PC-9 (cell line): ENCODE results near the gene S100PBP. TPM values are rescaled to one million over a fixed set of nuclear protein-coding genes. Genes with fewer than 3 reads are reported as not detected.

Experiments
- BruUV-seq: library from RNA; stranded (reverse); fragments of 400-500 nt; replicated peaks from 2 replicates; lab custom pipeline; 2021; lab: Mats Ljungman, UMichigan
- CTCF ChIA-PET: fragments of 300-600 bp; sonication (Branson Sonifier 250); formaldehyde crosslinking; loops from one replicate; lab custom pipeline; 2022; ENCODE audit warnings: antibody characterized with exemption; lab: Charles Lee
- POLR2A ChIA-PET: fragments of 300-600 bp; sonication (Branson Sonifier 250); formaldehyde crosslinking; loops from one replicate; lab custom pipeline; 2022; ENCODE audit warnings: antibody characterized with exemption; ENCODE audit not compliant: unreplicated experiment; lab: Charles Lee
- DNase-seq, 2 experiments: peaks; one replicate each; pipeline versions ENCODE4 v3.0.0 to v3.0.0-alpha.2; 2015 to 2022; ENCODE audit warnings: mixed read lengths in 1 of 2
- H2AFZ ChIP-seq: fragments of 200-600 bp; sonication (generic); 2 replicates; pipeline ENCODE4 v1.8.1; 2017; ENCODE audit warnings: antibody characterized with exemption
- H3F3A ChIP-seq: fragments of 200-600 bp; sonication (generic); 2 replicates; pipeline ENCODE4 v1.8.1; 2017; ENCODE audit warnings: antibody characterized with exemption, mild to moderate bottlenecking, low read depth; ENCODE audit not compliant: insufficient read depth
- H3K27ac ChIP-seq: fragments of 200-600 bp; sonication (generic); 2 replicates; pipeline ENCODE4 v1.6.1; 2016; ENCODE audit warnings: mixed run types
- H3K27me3 ChIP-seq: fragments of 200-600 bp; sonication (generic); 2 replicates; pipeline ENCODE4 v1.6.1; 2016; ENCODE audit warnings: low read depth, mixed run types; ENCODE audit not compliant: insufficient read depth
- H3K36me3 ChIP-seq: fragments of 200-600 bp; sonication (generic); 2 replicates; pipeline ENCODE4 v1.6.1; 2016; ENCODE audit warnings: low read depth, mixed run types
- H3K4me1 ChIP-seq: fragments of 200-600 bp; sonication (generic); replicated peaks from 2 replicates; pipeline ENCODE4 v1.6.1; 2016; ENCODE audit warnings: mixed run types; ENCODE audit not compliant: insufficient read depth
- H3K4me2 ChIP-seq: fragments of 200-600 bp; sonication (generic); 2 replicates; pipeline ENCODE4 v1.6.1; 2017; ENCODE audit warnings: mixed run types
- H3K4me3 ChIP-seq: fragments of 200-600 bp; sonication (generic); 2 replicates; pipeline ENCODE4 v1.6.1; 2016; ENCODE audit warnings: mixed run types
- H3K79me2 ChIP-seq: fragments of 200-600 bp; sonication (generic); 2 replicates; pipeline ENCODE4 v1.6.1; 2017; ENCODE audit warnings: low read depth, mixed run types
- H3K9me2 ChIP-seq: fragments of 200-600 bp; sonication (generic); 2 replicates; pipeline ENCODE4 v1.8.1; 2017; ENCODE audit warnings: mild to moderate bottlenecking; ENCODE audit not compliant: insufficient read depth
- H3K9me3 ChIP-seq: fragments of 200-600 bp; sonication (generic); 2 replicates; pipeline ENCODE4 v1.8.1; 2016; ENCODE audit warnings: low read depth; ENCODE audit not compliant: insufficient read depth
- H4K20me1 ChIP-seq: fragments of 200-600 bp; sonication (generic); 2 replicates; pipeline ENCODE4 v1.8.1; 2017; ENCODE audit not compliant: insufficient read depth
- EZH2 ChIP-seq: fragments of 200-600 bp; sonication (generic); IDR thresholded peaks from 2 replicates; pipeline ENCODE4 v1.8.0; 2017; ENCODE audit warnings: antibody characterized with exemption, low read depth
- intact Hi-C: fragments of 100-400 bp; cut with micrococcal nuclease; formaldehyde crosslinking; loops from one replicate; pipeline ENCODE4 v1.10.0; 2022; ENCODE audit not compliant: unreplicated experiment
- total RNA-seq: library from RNA; stranded (reverse); gene quantifications from 2 replicates; pipeline ENCODE4 v1.2.3, GENCODE V29; 2021
- TF ChIP-seq, protein P1 (sequence below): fragments of 200-600 bp; sonication (generic); conservative IDR thresholded peaks from 2 replicates; pipeline ENCODE4 v1.6.1; 2017; ENCODE audit warnings: mixed run types, antibody characterized with exemption, mild to moderate bottlenecking, moderate library complexity

The S100PBP gene
- total RNA-seq, 1 experiment from 2014 or later: 42.4 TPM

DNA sequence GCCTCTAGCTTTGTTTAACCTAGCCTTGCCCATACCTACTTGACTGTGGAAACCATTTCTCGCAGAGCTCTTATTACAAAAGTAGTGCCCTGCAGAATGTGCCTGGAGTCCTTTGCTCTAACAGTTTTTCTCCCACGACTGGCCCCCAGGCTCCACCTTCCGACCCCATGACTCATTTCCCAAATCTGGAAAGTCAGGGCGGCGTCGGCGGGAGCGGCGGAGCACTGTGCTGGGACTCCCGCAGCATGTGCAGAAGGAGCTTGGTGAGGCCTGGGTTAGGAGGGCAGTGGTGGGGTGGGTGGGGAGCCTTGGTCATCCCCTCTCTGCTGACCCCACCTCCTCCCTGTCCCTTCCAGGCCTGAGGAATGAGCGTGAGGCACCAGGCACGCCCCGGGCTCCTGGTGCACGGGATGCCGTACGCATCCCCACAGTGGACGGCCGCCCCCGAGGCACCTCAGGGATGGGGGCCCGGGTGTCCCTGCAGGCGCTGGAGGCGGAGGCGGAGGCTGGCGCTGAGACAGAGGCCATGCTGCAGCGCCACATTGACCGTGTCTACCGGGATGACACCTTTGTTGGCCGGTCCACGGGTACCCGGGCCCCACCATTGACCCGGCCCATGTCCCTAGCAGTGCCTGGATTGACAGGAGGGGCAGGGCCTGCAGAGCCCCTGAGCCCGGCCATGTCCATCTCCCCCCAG lies 47.8 kb upstream of the S100PBP start:
- DNase-seq: peak; percentile 62 to 80
- H3K27ac ChIP-seq: peak overlapping the region; percentile 52; the same call in 1 of the 2 replicates
- H3F3A ChIP-seq: peaks cover 75% of the 10 kb centered on the region
- TF ChIP-seq EZH2: no peak
- TF ChIP-seq, protein P1, sequence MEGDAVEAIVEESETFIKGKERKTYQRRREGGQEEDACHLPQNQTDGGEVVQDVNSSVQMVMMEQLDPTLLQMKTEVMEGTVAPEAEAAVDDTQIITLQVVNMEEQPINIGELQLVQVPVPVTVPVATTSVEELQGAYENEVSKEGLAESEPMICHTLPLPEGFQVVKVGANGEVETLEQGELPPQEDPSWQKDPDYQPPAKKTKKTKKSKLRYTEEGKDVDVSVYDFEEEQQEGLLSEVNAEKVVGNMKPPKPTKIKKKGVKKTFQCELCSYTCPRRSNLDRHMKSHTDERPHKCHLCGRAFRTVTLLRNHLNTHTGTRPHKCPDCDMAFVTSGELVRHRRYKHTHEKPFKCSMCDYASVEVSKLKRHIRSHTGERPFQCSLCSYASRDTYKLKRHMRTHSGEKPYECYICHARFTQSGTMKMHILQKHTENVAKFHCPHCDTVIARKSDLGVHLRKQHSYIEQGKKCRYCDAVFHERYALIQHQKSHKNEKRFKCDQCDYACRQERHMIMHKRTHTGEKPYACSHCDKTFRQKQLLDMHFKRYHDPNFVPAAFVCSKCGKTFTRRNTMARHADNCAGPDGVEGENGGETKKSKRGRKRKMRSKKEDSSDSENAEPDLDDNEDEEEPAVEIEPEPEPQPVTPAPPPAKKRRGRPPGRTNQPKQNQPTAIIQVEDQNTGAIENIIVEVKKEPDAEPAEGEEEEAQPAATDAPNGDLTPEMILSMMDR: no peak
- no peaks in the 10 kb centered on the region for H3K9me3 ChIP-seq
- POLR2A ChIA-PET: interaction anchor here (0.5 to 1.0 kb wide), 4 partner anchors 10 to 229 kb away, joined by 4 to 21 read pairs (median 8); no protein-coding TSS in a partner anchor
- no peak overlapping the region for H3K4me3 ChIP-seq
- peaks cover 21% of the 10 kb centered on the region; the same call in 1 of the 2 replicates for H3K36me3 ChIP-seq
- intact Hi-C loops: loop anchor here (1.0 kb wide), 1 partner anchor 8 kb away; no protein-coding TSS in a partner anchor
- H3K27me3 ChIP-seq: no peaks in the 10 kb centered on the region
- H3K4me2 ChIP-seq: peak overlapping the region; percentile 43
- no peaks in the 10 kb centered on the region for H3K9me2 ChIP-seq
- peaks cover 80% of the 10 kb centered on the region for H3K4me1 ChIP-seq
- peaks cover 38% of the 10 kb centered on the region for H4K20me1 ChIP-seq
- H3K79me2 ChIP-seq: peaks cover 55% of the 10 kb centered on the region
- CTCF ChIA-PET: interaction anchor here (1.6 kb wide), 1 partner anchor 57 kb away, joined by 9 read pairs; no protein-coding TSS in a partner anchor
- H2AFZ ChIP-seq: no peak overlapping the region
- BruUV-seq: no TSS peak

DNA sequence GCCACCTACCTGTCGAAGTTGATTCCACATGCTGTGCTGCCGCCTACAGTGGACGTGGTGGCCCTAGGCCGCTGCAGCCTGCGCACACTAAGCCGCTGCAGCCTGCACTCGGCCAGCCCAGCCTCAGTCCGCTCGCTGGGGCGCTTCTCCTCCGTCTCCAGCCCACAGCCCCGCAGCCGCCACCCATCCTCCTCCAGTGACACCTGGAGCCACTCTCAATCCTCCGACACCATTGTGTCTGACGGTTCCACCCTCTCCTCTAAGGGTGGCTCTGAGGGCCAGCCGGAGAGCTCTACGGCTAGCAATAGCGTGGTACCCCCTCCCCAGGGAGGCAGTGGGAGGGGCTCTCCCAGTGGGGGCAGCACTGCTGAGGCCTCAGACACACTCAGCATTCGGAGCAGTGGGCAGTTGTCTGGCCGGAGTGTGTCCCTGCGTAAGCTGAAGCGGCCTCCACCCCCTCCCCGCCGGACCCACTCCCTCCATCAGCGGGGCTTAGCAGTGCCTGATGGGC lies 47.2 kb upstream of the S100PBP start:
- no TSS peak for BruUV-seq
- peaks cover 49% of the 10 kb centered on the region for H3K79me2 ChIP-seq
- no peaks in the 10 kb centered on the region for H3K27me3 ChIP-seq
- no peaks in the 10 kb centered on the region for H3K9me2 ChIP-seq
- H3F3A ChIP-seq: peaks cover 75% of the 10 kb centered on the region
- no peak for DNase-seq
- TF ChIP-seq, protein P1: no peak
- no peak for TF ChIP-seq EZH2
- H3K27ac ChIP-seq: no peak overlapping the region
- peaks cover 80% of the 10 kb centered on the region for H3K4me1 ChIP-seq
- CTCF ChIA-PET: interaction anchor here (1.6 kb wide), 1 partner anchor 58 kb away, joined by 9 read pairs; no protein-coding TSS in a partner anchor
- H3K4me2 ChIP-seq: no peak overlapping the region
- POLR2A ChIA-PET: interaction anchor here (0.6 kb wide), 1 partner anchor 40 kb away, joined by 4 read pairs; no protein-coding TSS in a partner anchor
- H3K9me3 ChIP-seq: no peaks in the 10 kb centered on the region
- H3K36me3 ChIP-seq: peaks cover 21% of the 10 kb centered on the region; the same call in 1 of the 2 replicates
- H3K4me3 ChIP-seq: no peak overlapping the region
- intact Hi-C loops: no loop called here
- peaks cover 38% of the 10 kb centered on the region for H4K20me1 ChIP-seq
- H2AFZ ChIP-seq: no peak overlapping the region

DNA sequence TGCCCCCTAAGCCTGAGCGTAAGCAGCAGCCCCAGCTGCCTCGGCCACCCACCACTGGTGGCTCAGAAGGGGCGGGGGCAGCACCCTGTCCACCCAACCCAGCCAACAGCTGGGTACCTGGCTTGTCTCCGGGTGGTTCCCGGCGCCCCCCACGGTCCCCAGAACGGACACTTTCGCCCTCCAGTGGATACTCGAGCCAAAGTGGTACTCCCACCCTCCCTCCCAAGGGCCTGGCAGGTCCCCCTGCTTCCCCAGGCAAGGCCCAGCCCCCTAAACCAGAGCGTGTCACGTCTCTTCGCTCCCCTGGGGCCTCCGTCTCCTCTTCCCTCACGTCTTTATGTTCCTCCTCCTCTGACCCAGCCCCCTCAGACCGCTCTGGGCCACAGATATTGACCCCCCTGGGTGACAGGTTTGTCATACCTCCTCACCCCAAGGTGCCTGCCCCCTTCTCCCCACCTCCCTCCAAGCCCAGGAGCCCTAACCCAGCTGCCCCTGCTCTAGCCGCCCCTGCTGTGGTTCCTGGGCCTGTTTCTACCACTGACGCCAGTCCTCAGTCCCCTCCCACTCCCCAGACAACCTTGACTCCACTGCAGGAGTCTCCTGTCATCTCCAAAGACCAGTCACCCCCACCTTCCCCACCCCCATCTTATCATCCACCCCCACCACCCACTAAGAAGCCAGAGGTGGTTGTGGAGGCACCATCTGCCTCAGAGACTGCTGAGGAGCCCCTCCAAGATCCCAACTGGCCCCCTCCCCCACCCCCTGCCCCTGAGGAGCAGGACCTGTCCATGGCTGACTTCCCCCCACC lies 46.5 kb upstream of the S100PBP start:
- no peak overlapping the region for H3K4me3 ChIP-seq
- TF ChIP-seq EZH2: no peak
- no peaks in the 10 kb centered on the region for H3K27me3 ChIP-seq
- peaks cover 37% of the 10 kb centered on the region for H4K20me1 ChIP-seq
- no peaks in the 10 kb centered on the region for H3K9me2 ChIP-seq
- H3K36me3 ChIP-seq: peaks cover 27% of the 10 kb centered on the region; the same call in 1 of the 2 replicates
- peak in 1 of 2 experiments; percentile 6 for DNase-seq
- POLR2A ChIA-PET: no interaction called here
- BruUV-seq: no TSS peak
- peaks cover 79% of the 10 kb centered on the region for H3F3A ChIP-seq
- CTCF ChIA-PET: no interaction called here
- H3K79me2 ChIP-seq: peaks cover 43% of the 10 kb centered on the region
- intact Hi-C loops: no loop called here
- H3K27ac ChIP-seq: no peak overlapping the region
- H3K9me3 ChIP-seq: no peaks in the 10 kb centered on the region
- H2AFZ ChIP-seq: no peak overlapping the region
- H3K4me1 ChIP-seq: peaks cover 81% of the 10 kb centered on the region
- no peak overlapping the region for H3K4me2 ChIP-seq
